Duodenal mucosa (tissue), 2 donors: ENCODE measurements around the gene SCD5.

ENCODE experiments used
- H3K27ac ChIP-seq: one replicate; pipeline ENCODE4 v1.7.0; 2013; ENCODE audit warnings: low read depth, low read length
- H3K27me3 ChIP-seq, 2 donors: one replicate each; pipeline ENCODE4 v1.7.0; 2013; ENCODE audit warnings: low read length in 2 of 2, control low read depth in 1 of 2; ENCODE audit not compliant: insufficient read depth in 2 of 2, control insufficient read depth in 1 of 2
- H3K36me3 ChIP-seq, 2 donors: one replicate each; pipeline ENCODE4 v1.7.0; 2013; ENCODE audit warnings: low read length in 2 of 2, control low read depth in 1 of 2; ENCODE audit not compliant: insufficient read depth in 2 of 2, control insufficient read depth in 1 of 2
- H3K4me1 ChIP-seq, 2 donors: one replicate each; pipeline ENCODE4 v1.7.0; 2013; ENCODE audit warnings: low read length in 2 of 2, control low read depth in 1 of 2; ENCODE audit not compliant: insufficient read depth in 2 of 2, control insufficient read depth in 1 of 2
- H3K4me3 ChIP-seq, 2 donors: one replicate each; pipeline ENCODE4 v1.7.0; 2013; ENCODE audit warnings: low read length in 2 of 2, low read depth in 1 of 2
- H3K9ac ChIP-seq, 2 donors: one replicate each; pipeline ENCODE4 v1.7.0; 2013; ENCODE audit warnings: low read length in 2 of 2, low read depth in 1 of 2
- H3K9me3 ChIP-seq, 2 donors: one replicate each; pipeline ENCODE4 v1.7.0; 2013; ENCODE audit warnings: low read length in 2 of 2, control low read depth in 1 of 2; ENCODE audit not compliant: control insufficient read depth in 1 of 2

Gene SCD5

GRCh38 chr4:82728301-82728700 is 70.3 kb downstream of the SCD5 start:
- no peaks in the 10 kb centered on the region for H3K27me3 ChIP-seq
- peaks cover 0 to 9% of the 10 kb centered on the region in 2 donors for H3K4me1 ChIP-seq
- H3K9ac ChIP-seq: no peak overlapping the region
- no peak overlapping the region for H3K4me3 ChIP-seq
- H3K27ac ChIP-seq: no peak overlapping the region
- peaks cover 0 to 6% of the 10 kb centered on the region in 2 donors for H3K9me3 ChIP-seq
- no peaks in the 10 kb centered on the region for H3K36me3 ChIP-seq

- no peaks in the 10 kb centered on the region for H3K27me3 ChIP-seq
- H3K27ac ChIP-seq: no peak overlapping the region
- H3K4me1 ChIP-seq: peaks cover 0 to 4% of the 10 kb centered on the region in 2 donors
- H3K4me3 ChIP-seq: no peak overlapping the region
- H3K36me3 ChIP-seq: no peaks in the 10 kb centered on the region
- no peak overlapping the region for H3K9ac ChIP-seq
- H3K9me3 ChIP-seq: peaks cover 0 to 6% of the 10 kb centered on the region in 2 donors
Observed at GRCh38 chr4:82726596-82726995, 72.0 kb downstream of the SCD5 start.

GRCh38 chr4:82721819-82722423 is 76.7 kb downstream of the SCD5 start:
- H3K4me1 ChIP-seq: no peaks in the 10 kb centered on the region
- H3K27ac ChIP-seq: no peak overlapping the region
- H3K4me3 ChIP-seq: no peak overlapping the region
- H3K9me3 ChIP-seq: no peaks in the 10 kb centered on the region
- no peaks in the 10 kb centered on the region for H3K36me3 ChIP-seq
- H3K9ac ChIP-seq: no peak overlapping the region
- no peaks in the 10 kb centered on the region for H3K27me3 ChIP-seq

GRCh38 chr4:82718162-82718940 is 80.2 kb downstream of the SCD5 start:
- Histone ChIP-seq H3K27ac (no peak overlapping the region), H3K9me3 (no peaks in the 10 kb centered on the region), H3K9ac (no peak overlapping the region), H3K27me3 (no peaks in the 10 kb centered on the region), H3K4me3 (no peak overlapping the region), H3K4me1 (no peaks in the 10 kb centered on the region), H3K36me3 (no peaks in the 10 kb centered on the region)

GRCh38 chr4:82715731-82716617 is 82.6 kb downstream of the SCD5 start:
- Histone ChIP-seq H3K27ac (no peak overlapping the region), H3K27me3 (no peaks in the 10 kb centered on the region), H3K9me3 (no peaks in the 10 kb centered on the region), H3K4me1 (no peaks in the 10 kb centered on the region), H3K9ac (no peak overlapping the region), H3K36me3 (no peaks in the 10 kb centered on the region), H3K4me3 (no peak overlapping the region)

GRCh38 chr4:82713856-82714255 is 84.7 kb downstream of the SCD5 start:
- Histone ChIP-seq H3K27me3 (no peaks in the 10 kb centered on the region), H3K9ac (no peak overlapping the region), H3K4me1 (no peaks in the 10 kb centered on the region), H3K4me3 (no peak overlapping the region), H3K9me3 (no peaks in the 10 kb centered on the region), H3K36me3 (no peaks in the 10 kb centered on the region), H3K27ac (no peak overlapping the region)

GRCh38 chr4:82712561-82712960 is 86.0 kb downstream of the SCD5 start:
- Histone ChIP-seq H3K9ac (no peak overlapping the region), H3K9me3 (no peaks in the 10 kb centered on the region), H3K36me3 (peaks cover 0 to 3% of the 10 kb centered on the region in 2 donors), H3K4me1 (no peaks in the 10 kb centered on the region), H3K27ac (no peak overlapping the region), H3K27me3 (no peaks in the 10 kb centered on the region), H3K4me3 (no peak overlapping the region)

- no peaks in the 10 kb centered on the region for H3K27me3 ChIP-seq
- no peak overlapping the region for H3K27ac ChIP-seq
- no peak overlapping the region for H3K4me3 ChIP-seq
- no peaks in the 10 kb centered on the region for H3K9me3 ChIP-seq
- no peak overlapping the region for H3K9ac ChIP-seq
- H3K36me3 ChIP-seq: peaks cover 0 to 3% of the 10 kb centered on the region in 2 donors
- no peaks in the 10 kb centered on the region for H3K4me1 ChIP-seq
Observed at GRCh38 chr4:82711158-82711785, 87.3 kb downstream of the SCD5 start.

GRCh38 chr4:82710197-82710929 is 88.2 kb downstream of the SCD5 start:
- no peak overlapping the region for H3K9ac ChIP-seq
- H3K27ac ChIP-seq: no peak overlapping the region
- no peaks in the 10 kb centered on the region for H3K4me1 ChIP-seq
- no peak overlapping the region for H3K4me3 ChIP-seq
- H3K27me3 ChIP-seq: no peaks in the 10 kb centered on the region
- peaks cover 0 to 3% of the 10 kb centered on the region in 2 donors for H3K36me3 ChIP-seq
- H3K9me3 ChIP-seq: no peaks in the 10 kb centered on the region
